Adrenal gland (tissue), 12 donors: ENCODE results near the gene SAMD4B. TPM values are rescaled to one million over a fixed set of nuclear protein-coding genes. Genes with fewer than 3 reads are reported as not detected.

Source experiments
- DNase-seq, 7 donors: peaks; one replicate each; pipeline ENCODE4 v3.0.0-alpha.2; 2019 to 2020
- H3K27ac ChIP-seq, 5 donors: fragments of 200-600 bp; sonication (generic) in 4 of 5; 1 replicate in 3 of 5; 2 replicates in 2 of 5; pipeline versions ENCODE4 v1.5.1 to v1.8.0; 2016 to 2020; ENCODE audit warnings: mild to moderate bottlenecking in 1 of 5
- H3K27me3 ChIP-seq: fragments of 200-600 bp; 2 replicates; pipeline ENCODE4 v1.8.0; 2021
- H3K36me3 ChIP-seq, 2 donors: fragments of 200-600 bp; replicated peaks in 1 of 2; 1 replicate in 1 of 2; 2 replicates in 1 of 2; pipeline versions ENCODE4 v1.5.1 to v1.8.0; 2018 to 2022
- H3K4me1 ChIP-seq, 2 donors: fragments of 200-600 bp; replicated peaks in 1 of 2; 1 replicate in 1 of 2; 2 replicates in 1 of 2; pipeline versions ENCODE4 v1.5.1 to v1.8.0; 2018 to 2021
- H3K4me3 ChIP-seq, 4 donors: fragments of 200-600 bp; sonication (generic) in 3 of 4; one replicate each; pipeline ENCODE4 v1.5.1; 2016 to 2018
- H3K9me3 ChIP-seq, 3 donors: fragments of 200-600 bp; sonication (generic) in 1 of 3; replicated peaks in 1 of 3; 1 replicate in 2 of 3; 2 replicates in 1 of 3; pipeline versions ENCODE4 v1.5.1 to v1.8.0; 2016 to 2021
- CTCF ChIP-seq, 6 experiments: fragments of 450-650 bp in 4 of 6; fragments of 200-600 bp in 2 of 6; sonication (generic) in 1 of 6; IDR thresholded peaks; 1 replicate in 5 of 6; 2 replicates in 1 of 6; pipeline versions ENCODE4 v1.5.1 to v1.8.0; 2016 to 2021; ENCODE audit warnings: antibody characterized with exemption in 6 of 6, mild to moderate bottlenecking in 2 of 6, moderate library complexity in 1 of 6
- POLR2A ChIP-seq, 2 donors: fragments of 450-650 bp; IDR thresholded peaks; one replicate each; pipeline ENCODE4 v1.6.1; 2017; ENCODE audit warnings: antibody characterized with exemption in 2 of 2, mild to moderate bottlenecking in 2 of 2, moderate library complexity in 1 of 2
- WGBS, 4 donors: extraction: QIAGEN DNeasy Blood & Tissue Kit in 2 of 4; methylation state at CpG; one replicate each; pipeline versions ENCODE4 v1.1.5 to v1.1.7; 2013 to 2017; 5-methylcytosine and 5-hydroxymethylcytosine counted together
- intact Hi-C, 2 donors: fragments of 100-400 bp; cut with DNase I; formaldehyde crosslinking; loops; one replicate each; pipeline versions ENCODE4 v1.14.1 to v1.15.0; 2022 to 2023
- polyA plus RNA-seq, 3 donors: library from polyadenylated mRNA; stranded (reverse); fragments of 200-250 nt in 2 of 3; fragments of 350-450 nt in 1 of 3; fragmentation: Illumina TruSeq in 1 of 3; extraction: RNeasy Lipid Tissue Mini Kit (QIAGEN cat#74804) in 1 of 3; gene quantifications; one replicate each; pipeline ENCODE4 v1.2.3, GENCODE V29; 2013 to 2014
- total RNA-seq, 9 donors: library from RNA; depleted of rRNA in 4 of 9; stranded (reverse); fragments of >200 nt in 4 of 9; fragments of 120-200 nt in 1 of 9; fragmentation: NEBNext Ultra II Directional in 1 of 9; extraction: Animal tissue kit (Norgen Biotek cat#: 25700) in 1 of 9; gene quantifications; one replicate each; pipeline versions ENCODE4 v1.1.0 to v1.2.4, GENCODE V29; 2013 to 2023
- donor health status: healthy with polysubstance abuse.
- donor health status: Bipolar disorder and iron deficiency.
- donor health status: DM: yes; HTN: yes; CAD: no.
- donor health status: DM: no; HTN: no; CAD: no.
- donor health status: DM: no; HTN: no; CAD: no.
- donor health status: DM: yes; HTN: yes; CAD: no.

The SAMD4B gene
- total and polyA plus RNA-seq, 12 donors = 37.9 to 280 (median 98.6) TPM

- no peaks in the 10 kb centered on the region for H3K9me3 ChIP-seq
- H3K27ac ChIP-seq = peak overlapping the region; percentile 96 to 100 (median 99)
- no peak for TF ChIP-seq CTCF (IDR thresholded peaks at IDR 0.05)
- TF ChIP-seq POLR2A (IDR thresholded peaks at IDR 0.05) = peak; percentile 13 to 76
- peaks cover 31 to 48% of the 10 kb centered on the region in 2 donors for H3K4me1 ChIP-seq
- intact Hi-C loops = no loop called here
- no peaks in the 10 kb centered on the region for H3K27me3 ChIP-seq
- peaks cover 0 to 11% of the 10 kb centered on the region in 2 donors for H3K36me3 ChIP-seq
- DNase-seq = peak; percentile 99 to 100 (median 99)
- whole genome bisulfite sequencing, 4 donors = 2 to 17% (median 3%) methylated on average over 3 to 43 of the region's 43 CpGs
- H3K4me3 ChIP-seq = peak overlapping the region in 2 of 4 donors; percentile 21 to 58
These were observed 61.4 kb downstream of the SAMD4B start for GRCh38 chr19:39403331-39404312.

- no peak for TF ChIP-seq POLR2A (IDR thresholded peaks at IDR 0.05)
- H3K9me3 ChIP-seq = no peaks in the 10 kb centered on the region
- intact Hi-C loops = no loop called here
- peaks cover 35 to 59% of the 10 kb centered on the region in 2 donors for H3K4me1 ChIP-seq
- peak overlapping the region; percentile 89 to 97 (median 96) for H3K27ac ChIP-seq
- DNase-seq = no peak
- no peaks in the 10 kb centered on the region for H3K27me3 ChIP-seq
- H3K36me3 ChIP-seq = peaks cover 0 to 16% of the 10 kb centered on the region in 2 donors
- H3K4me3 ChIP-seq = no peak overlapping the region
- 92 to 94% (median 92%) methylated on average over 17 of the region's 17 CpGs for WGBS, 4 donors
These were observed 63.2 kb downstream of the SAMD4B start for GRCh38 chr19:39405261-39405957.

- Histone ChIP-seq H3K9me3 (no peaks in the 10 kb centered on the region), H3K27ac (peak overlapping the region; percentile 89 to 97 (median 96)), H3K4me3 (peak overlapping the region in 2 of 4 donors; percentile 82 to 95), H3K4me1 (peaks cover 36 to 61% of the 10 kb centered on the region in 2 donors), H3K27me3 (no peaks in the 10 kb centered on the region), H3K36me3 (peaks cover 0 to 16% of the 10 kb centered on the region in 2 donors)
- DNase-seq = no peak
- TF ChIP-seq POLR2A (IDR thresholded peaks at IDR 0.05) = no peak
- no peak for TF ChIP-seq CTCF (IDR thresholded peaks at IDR 0.05)
- intact Hi-C loops = no loop called here
- WGBS, 4 donors = 14 to 23% (median 17%) methylated on average over 16 to 22 of the region's 22 CpGs
These were observed 63.9 kb downstream of the SAMD4B start for GRCh38 chr19:39405958-39406655.

- peaks cover 0 to 16% of the 10 kb centered on the region in 2 donors for H3K36me3 ChIP-seq
- TF ChIP-seq CTCF (IDR thresholded peaks at IDR 0.05) (peak in 2 of 6 experiments; percentile 2 to 18), POLR2A (IDR thresholded peaks at IDR 0.05) (peak; percentile 99)
- H3K9me3 ChIP-seq = no peaks in the 10 kb centered on the region
- WGBS, 4 donors = 0 to 1% (median 0%) methylated on average over 4 to 56 of the region's 56 CpGs
- peak; percentile 88 to 95 (median 91) for DNase-seq
- peaks cover 31 to 59% of the 10 kb centered on the region in 2 donors for H3K4me1 ChIP-seq
- peak within 1 kb of the TSS; percentile 80 to 96 (median 88) for H3K4me3 ChIP-seq
- H3K27me3 ChIP-seq = no peaks in the 10 kb centered on the region
- intact Hi-C loops = no loop called here
- H3K27ac ChIP-seq = peak within 1 kb of the TSS; percentile 89 to 97 (median 96)
These were observed 64.6 kb downstream of the SAMD4B start, which contains the start of gene ZFP36 for GRCh38 chr19:39406656-39407409. Gene ZFP36, plus strand, starts transcription at chr19:39406847. Its CDS starts 58 bp downstream, at chr19:39406905.
